ENCODE measurements around the gene DHX35. TPM values are rescaled to one million over a fixed set of nuclear protein-coding genes. Genes with fewer than 3 reads are reported as not detected.

Gene DHX35
- total and polyA plus RNA-seq, 5 donors, result 11.6 to 27.5 (median 21.2) TPM

DNA sequence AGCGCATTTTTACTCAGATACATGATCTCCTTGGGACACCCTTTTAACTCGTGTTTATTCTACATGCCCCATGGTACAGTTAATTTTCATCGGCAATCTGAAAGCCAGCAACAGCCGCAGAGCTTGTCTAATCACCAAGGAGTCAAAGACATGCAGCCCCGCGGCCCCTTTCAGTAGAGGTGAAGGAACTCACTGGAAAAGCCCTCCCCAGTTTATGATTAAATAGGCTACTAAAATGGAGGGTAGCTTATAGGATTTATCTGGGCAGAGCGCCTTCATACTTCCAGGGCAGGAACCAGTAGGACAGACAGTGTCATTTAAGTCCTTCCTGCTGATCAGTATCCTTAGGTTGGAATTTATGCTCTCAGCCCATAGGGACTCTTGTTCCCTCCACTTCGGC, 83.5 kb downstream of the DHX35 start:
- H3K27ac ChIP-seq (ENCODE audit: low read length), result no peak overlapping the region
- H3K27me3 ChIP-seq (ENCODE audit: control insufficient read depth, insufficient read depth), result no peaks in the 10 kb centered on the region
- 79% methylated on average over 8 of the region's 8 CpGs for WGBS
- H3K4me1 ChIP-seq (ENCODE audit: control insufficient read depth, insufficient read depth, low read length), result no peaks in the 10 kb centered on the region
- ATAC-seq, result no peak
- intact Hi-C loops (cut with DNase I), result loop anchor here in 3 of 4 donors (5.0 kb wide), 1 partner anchor 118 kb away; the partner anchor contains the start of gene FAM83D (in 3 of the 3)
- no peak for DNase-seq
- no peak overlapping the region for H3K4me3 ChIP-seq (ENCODE audit: low read length)
- no peaks in the 10 kb centered on the region for H3K9me3 ChIP-seq (ENCODE audit: control insufficient read depth, low read length)

DNA sequence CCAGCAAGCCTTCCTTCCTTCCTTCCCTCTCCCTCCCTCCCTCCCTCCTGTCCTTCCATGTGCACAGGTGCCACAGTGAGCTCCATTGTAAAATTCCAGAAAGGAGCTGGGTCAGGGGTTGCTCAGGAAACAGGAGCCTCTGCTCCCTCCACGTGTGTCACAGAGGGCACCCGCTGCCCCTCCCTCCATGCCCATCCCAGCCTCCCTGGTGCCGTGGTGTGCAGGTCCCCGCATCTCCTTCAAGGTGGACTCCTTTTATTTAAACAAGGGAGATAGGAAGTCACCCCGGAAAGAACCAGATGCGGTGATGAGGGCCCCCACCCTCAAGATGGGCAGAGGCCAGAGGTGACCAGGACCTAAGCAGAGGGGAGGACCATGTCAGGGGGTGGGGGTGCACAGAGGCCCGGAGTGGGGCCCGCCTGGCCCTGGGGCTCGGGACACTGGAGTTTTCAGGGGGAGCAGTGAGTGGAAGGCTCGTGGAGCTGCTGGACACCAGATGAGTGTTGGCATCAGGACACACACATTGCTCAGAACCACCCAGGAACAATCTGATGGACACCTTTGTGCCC, 85.4 kb downstream of the DHX35 start:
- DNase-seq (no peak), ATAC-seq (peak; percentile 3 to 18)
- H3K4me1 ChIP-seq (ENCODE audit: control insufficient read depth, insufficient read depth, low read length), result no peaks in the 10 kb centered on the region
- H3K27me3 ChIP-seq (ENCODE audit: control insufficient read depth, insufficient read depth), result no peaks in the 10 kb centered on the region
- no peak overlapping the region for H3K27ac ChIP-seq (ENCODE audit: low read length)
- WGBS, result 59% methylated on average over 10 of the region's 10 CpGs
- H3K9me3 ChIP-seq (ENCODE audit: control insufficient read depth, low read length), result no peaks in the 10 kb centered on the region
- H3K4me3 ChIP-seq (ENCODE audit: low read length), result no peak overlapping the region
- intact Hi-C loops (cut with DNase I), result loop anchor here in 3 of 4 donors (5.0 kb wide), 1 partner anchor 120 kb away; the partner anchor contains the start of gene FAM83D (in 3 of the 3)

DNA sequence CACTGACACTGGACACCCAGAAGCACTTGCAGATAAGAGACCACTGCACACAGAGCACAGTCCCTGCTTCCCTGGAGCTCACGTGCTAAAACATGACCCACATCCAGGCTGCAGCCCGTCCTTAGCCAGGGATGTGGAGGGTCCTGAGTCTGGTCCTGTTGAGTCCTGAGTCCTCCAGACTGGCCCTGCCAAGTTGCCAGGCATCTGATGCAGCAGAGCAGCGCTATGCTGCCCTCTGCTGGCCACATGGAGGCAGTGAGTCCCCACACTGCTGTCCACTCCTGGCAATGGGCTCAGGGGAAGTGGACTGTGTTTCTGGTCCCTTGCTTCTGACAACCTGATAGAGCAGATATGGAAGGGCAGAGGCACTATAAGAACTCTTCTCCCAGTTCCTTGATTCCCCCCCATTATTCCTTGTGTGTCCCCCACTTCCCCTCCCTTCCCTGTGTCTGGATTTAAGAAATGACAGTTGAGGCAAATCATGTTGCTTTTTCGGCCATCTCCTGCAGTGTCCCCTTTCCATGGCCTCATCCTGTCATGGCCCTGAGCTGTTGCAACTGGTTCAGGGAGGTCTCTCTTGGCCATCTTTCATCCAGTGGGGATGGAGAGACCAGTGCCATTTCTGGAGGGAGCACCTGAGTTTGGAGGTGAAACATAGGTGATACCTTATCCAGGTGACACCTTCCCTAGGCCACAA, 86.0 kb downstream of the DHX35 start:
- WGBS, result 21% methylated on average over 4 of the region's 4 CpGs
- intact Hi-C loops (cut with DNase I), result loop anchor here in 3 of 4 donors (5.0 kb wide), 1 partner anchor 121 kb away; the partner anchor contains the start of gene FAM83D (in 3 of the 3)
- DNase-seq (peak; percentile 81 to 93 (median 91)), ATAC-seq (peak; percentile 75 to 82)
- no peaks in the 10 kb centered on the region for H3K9me3 ChIP-seq (ENCODE audit: control insufficient read depth, low read length)
- no peak overlapping the region for H3K27ac ChIP-seq (ENCODE audit: low read length)
- H3K27me3 ChIP-seq (ENCODE audit: control insufficient read depth, insufficient read depth), result no peaks in the 10 kb centered on the region
- no peak overlapping the region for H3K4me3 ChIP-seq (ENCODE audit: low read length)
- no peaks in the 10 kb centered on the region for H3K4me1 ChIP-seq (ENCODE audit: control insufficient read depth, insufficient read depth, low read length)

DNA sequence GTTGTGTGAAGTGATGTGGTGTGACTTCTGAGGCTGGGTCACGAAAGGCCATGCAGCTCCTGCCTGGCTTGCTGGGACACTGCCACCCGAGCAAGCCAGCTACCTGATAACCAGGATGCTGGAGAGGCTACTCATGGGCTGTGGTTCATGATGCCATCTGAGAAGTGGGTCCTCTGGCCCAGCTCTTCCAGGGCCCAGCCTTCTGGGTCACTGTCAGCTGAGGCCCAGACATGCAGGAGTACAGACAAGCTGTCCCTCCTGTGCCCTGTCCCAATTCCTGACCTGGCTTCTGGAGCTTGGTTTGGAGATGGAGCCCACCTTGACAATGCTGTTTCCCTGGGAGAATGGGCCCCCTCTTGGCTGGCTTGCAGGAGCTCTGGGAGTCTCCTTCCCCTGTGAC, 87.0 kb downstream of the DHX35 start:
- H3K9me3 ChIP-seq (ENCODE audit: control insufficient read depth, low read length), result no peaks in the 10 kb centered on the region
- H3K27me3 ChIP-seq (ENCODE audit: control insufficient read depth, insufficient read depth), result no peaks in the 10 kb centered on the region
- no peak overlapping the region for H3K4me3 ChIP-seq (ENCODE audit: low read length)
- 85% methylated on average over 2 of the region's 2 CpGs for whole genome bisulfite sequencing
- intact Hi-C loops (cut with DNase I), result loop anchor here in 3 of 4 donors (5.0 kb wide), 1 partner anchor 122 kb away; the partner anchor contains the start of gene FAM83D (in 3 of the 3)
- no peak overlapping the region for H3K27ac ChIP-seq (ENCODE audit: low read length)
- ATAC-seq (no peak), DNase-seq (no peak)
- no peaks in the 10 kb centered on the region for H3K4me1 ChIP-seq (ENCODE audit: control insufficient read depth, insufficient read depth, low read length)

DNA sequence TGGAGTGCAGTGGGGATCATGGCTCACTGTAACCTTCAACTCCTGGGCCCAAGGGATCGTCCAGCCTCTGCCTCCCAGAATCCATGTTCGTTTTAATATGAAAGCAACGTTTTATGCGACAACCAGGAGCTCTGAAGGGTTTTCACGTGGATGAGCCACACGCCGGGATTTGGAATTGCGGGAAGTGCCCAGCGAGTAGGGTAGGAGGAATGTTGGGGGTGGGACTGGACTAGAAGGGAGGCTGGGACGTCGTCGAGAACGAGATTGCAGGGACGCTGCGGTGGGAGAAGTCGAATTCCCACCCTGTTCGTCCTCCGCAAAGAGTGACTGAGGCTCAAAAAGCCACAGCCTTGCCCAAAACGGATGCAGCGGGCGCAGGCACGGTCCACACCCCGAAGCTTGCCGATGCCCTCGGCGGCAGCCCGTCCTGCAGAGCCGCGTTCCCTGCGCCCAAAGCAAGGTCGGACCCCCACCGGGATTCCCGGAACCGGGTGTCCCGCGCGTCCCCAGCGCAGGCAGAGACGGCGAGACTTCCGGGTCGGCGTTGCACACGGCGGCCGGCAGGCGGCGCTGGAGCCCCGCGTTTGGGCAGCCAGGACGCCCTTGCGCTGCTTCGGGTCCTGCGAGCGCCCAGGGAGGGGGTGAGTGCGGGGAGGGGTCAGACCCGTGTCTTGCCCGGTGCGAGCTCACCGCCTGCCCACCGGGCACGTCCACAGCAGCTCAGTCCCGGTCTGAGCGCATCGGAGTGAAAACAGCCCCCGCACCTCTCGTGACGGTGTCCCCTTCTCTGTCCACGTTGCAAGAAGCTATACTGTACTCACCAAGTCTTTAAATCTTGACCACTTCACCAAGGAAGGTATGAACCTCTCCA, 87.8 kb downstream of the DHX35 start:
- H3K27ac ChIP-seq (ENCODE audit: low read length), result no peak overlapping the region

DNA sequence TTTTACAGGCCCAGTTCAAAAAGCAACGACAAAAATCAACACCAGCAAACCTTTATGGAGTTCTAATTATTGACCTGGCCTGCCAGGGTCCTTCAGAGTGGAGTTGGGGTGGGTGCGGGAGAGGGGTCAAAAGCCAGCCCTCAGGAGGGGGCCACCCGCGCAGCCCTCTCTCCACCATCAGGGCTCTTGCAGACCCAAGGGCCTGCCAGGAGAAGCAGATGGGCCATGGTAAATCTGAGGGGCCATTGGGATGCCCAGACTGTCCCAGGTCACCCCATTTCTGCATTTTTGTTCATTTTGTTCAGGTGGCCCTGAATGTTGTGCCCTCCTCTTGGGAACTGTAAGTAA, 88.4 kb downstream of the DHX35 start:
- Histone ChIP-seq H3K4me1 (ENCODE audit: control insufficient read depth, insufficient read depth, low read length) (no peaks in the 10 kb centered on the region), H3K9me3 (ENCODE audit: control insufficient read depth, low read length) (no peaks in the 10 kb centered on the region), H3K4me3 (ENCODE audit: low read length) (peak overlapping the region; percentile 53), H3K27me3 (ENCODE audit: control insufficient read depth, insufficient read depth) (no peaks in the 10 kb centered on the region), H3K27ac (ENCODE audit: low read length) (no peak overlapping the region)
- no peak for DNase-seq
- WGBS, result 62% methylated on average over 4 of the region's 4 CpGs
- intact Hi-C loops (cut with DNase I), result no loop called here
- no peak for ATAC-seq

More for the DNA sequence above, 87.8 kb downstream of the DHX35 start:
- WGBS, result under 1% methylated on average over 69 of the region's 69 CpGs
- Histone ChIP-seq H3K27me3 (ENCODE audit: control insufficient read depth, insufficient read depth) (no peaks in the 10 kb centered on the region), H3K4me1 (ENCODE audit: control insufficient read depth, insufficient read depth, low read length) (no peaks in the 10 kb centered on the region), H3K4me3 (ENCODE audit: low read length) (peak overlapping the region; percentile 53), H3K9me3 (ENCODE audit: control insufficient read depth, low read length) (no peaks in the 10 kb centered on the region)
- DNase-seq (peak; percentile 80 to 93 (median 92)), ATAC-seq (peak; percentile 83 to 89)
- intact Hi-C loops (cut with DNase I), result loop anchor here in 3 of 4 donors (5.0 kb wide), 1 partner anchor 123 kb away; the partner anchor contains the start of gene FAM83D (in 3 of the 3)

DNA sequence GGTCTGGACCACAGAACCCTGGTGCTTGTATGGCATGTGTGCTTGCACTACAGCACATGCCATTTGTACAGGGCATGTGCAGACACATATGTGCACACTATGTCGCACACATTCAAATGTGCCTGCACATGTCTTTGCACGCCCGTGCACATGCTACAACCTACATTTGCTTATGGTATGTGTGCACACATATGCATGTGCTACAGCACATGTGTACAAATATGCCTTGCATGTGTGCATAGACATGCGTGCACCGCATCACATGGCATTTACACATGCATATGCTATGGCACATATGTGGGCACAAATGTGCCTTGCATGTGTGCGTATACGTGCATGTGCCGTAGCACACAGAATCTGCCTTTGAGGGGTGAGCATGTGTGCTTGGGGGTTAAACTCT, 90.5 kb downstream of the DHX35 start:
- ATAC-seq (no peak), DNase-seq (no peak)
- H3K4me3 ChIP-seq (ENCODE audit: low read length), result no peak overlapping the region
- H3K9me3 ChIP-seq (ENCODE audit: control insufficient read depth, low read length), result no peaks in the 10 kb centered on the region
- intact Hi-C loops (cut with DNase I), result no loop called here
- WGBS, result 93% methylated on average over 8 of the region's 8 CpGs
- no peaks in the 10 kb centered on the region for H3K4me1 ChIP-seq (ENCODE audit: control insufficient read depth, insufficient read depth, low read length)
- no peaks in the 10 kb centered on the region for H3K27me3 ChIP-seq (ENCODE audit: control insufficient read depth, insufficient read depth)
- H3K27ac ChIP-seq (ENCODE audit: low read length), result no peak overlapping the region

DNA sequence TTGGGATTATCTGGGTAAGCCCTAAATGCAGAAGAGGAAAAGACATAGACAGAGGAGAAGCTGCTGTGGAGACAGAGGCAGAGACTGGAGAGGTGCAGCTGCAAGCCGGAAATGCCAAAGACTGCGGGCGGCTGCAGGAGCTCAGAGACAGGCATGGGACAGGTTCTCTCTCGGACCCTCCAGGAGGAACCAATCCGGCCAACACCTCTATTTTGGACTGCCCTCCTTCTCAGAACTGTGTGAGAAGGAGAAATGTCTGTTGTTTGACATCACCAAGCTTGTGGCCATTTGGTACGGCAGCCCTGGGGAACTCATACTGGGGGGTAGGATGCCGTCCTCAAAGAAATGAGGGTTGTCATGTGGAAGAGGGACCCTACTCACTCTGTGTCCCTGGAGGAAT, 95.0 kb downstream of the DHX35 start:
- intact Hi-C loops (cut with DNase I), result no loop called here
- Histone ChIP-seq H3K4me3 (ENCODE audit: low read length) (no peak overlapping the region), H3K9me3 (ENCODE audit: control insufficient read depth, low read length) (no peaks in the 10 kb centered on the region), H3K27me3 (ENCODE audit: control insufficient read depth, insufficient read depth) (no peaks in the 10 kb centered on the region), H3K4me1 (ENCODE audit: control insufficient read depth, insufficient read depth, low read length) (no peaks in the 10 kb centered on the region), H3K27ac (ENCODE audit: low read length) (no peak overlapping the region)
- WGBS, result 74% methylated on average over 7 of the region's 7 CpGs
- DNase-seq (no peak), ATAC-seq (no peak)

DNA sequence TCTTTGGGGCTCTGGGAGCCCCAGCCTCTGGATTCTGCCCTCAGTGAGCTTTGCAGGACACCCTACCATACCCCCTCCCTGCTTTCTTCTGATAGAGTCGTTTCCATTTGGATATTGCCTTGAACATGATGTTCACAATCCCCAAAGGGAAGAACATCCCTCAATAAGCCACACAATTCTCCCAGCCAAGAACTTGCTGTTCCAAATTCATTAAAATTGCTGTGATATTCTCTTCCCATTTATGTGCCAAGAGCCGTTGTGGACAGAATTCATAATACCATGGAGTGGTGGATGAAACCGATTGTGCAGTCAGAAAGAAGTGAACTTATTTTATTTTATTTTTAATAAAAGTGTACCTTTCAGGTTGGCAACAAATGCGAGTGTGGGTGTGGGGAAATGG, 95.8 kb downstream of the DHX35 start:
- intact Hi-C loops (cut with DNase I), result no loop called here
- no peaks in the 10 kb centered on the region for H3K4me1 ChIP-seq (ENCODE audit: control insufficient read depth, insufficient read depth, low read length)
- no peaks in the 10 kb centered on the region for H3K27me3 ChIP-seq (ENCODE audit: control insufficient read depth, insufficient read depth)
- 73% methylated on average over 4 of the region's 4 CpGs for WGBS
- DNase-seq, result no peak
- ATAC-seq, result no peak
- no peaks in the 10 kb centered on the region for H3K9me3 ChIP-seq (ENCODE audit: control insufficient read depth, low read length)
- no peak overlapping the region for H3K4me3 ChIP-seq (ENCODE audit: low read length)
- H3K27ac ChIP-seq (ENCODE audit: low read length), result no peak overlapping the region

DNA sequence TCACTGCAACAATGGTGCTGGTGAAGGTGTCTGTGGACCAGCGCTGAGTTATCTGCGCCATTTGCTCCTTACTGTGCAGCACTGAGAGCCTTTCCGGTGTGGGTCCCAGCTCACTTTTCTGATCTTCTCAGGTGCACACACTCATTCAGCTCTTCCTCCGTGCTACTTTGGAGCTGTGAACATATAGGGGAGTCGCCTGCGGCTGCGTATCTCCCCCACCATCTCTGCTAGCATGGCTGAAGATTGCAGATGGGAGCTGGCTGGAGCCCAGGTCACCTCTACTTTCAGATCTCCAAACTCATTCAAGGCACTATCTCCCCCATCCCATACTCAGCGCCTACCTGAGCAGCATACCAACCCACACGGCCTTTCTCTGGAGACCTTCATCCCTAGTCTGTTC, 96.9 kb downstream of the DHX35 start:
- no peaks in the 10 kb centered on the region for H3K27me3 ChIP-seq (ENCODE audit: control insufficient read depth, insufficient read depth)
- no peak for ATAC-seq

More for the DNA sequence above, 96.9 kb downstream of the DHX35 start:
- DNase-seq, result no peak
- Histone ChIP-seq H3K4me1 (ENCODE audit: control insufficient read depth, insufficient read depth, low read length) (no peaks in the 10 kb centered on the region), H3K9me3 (ENCODE audit: control insufficient read depth, low read length) (no peaks in the 10 kb centered on the region), H3K4me3 (ENCODE audit: low read length) (no peak overlapping the region), H3K27ac (ENCODE audit: low read length) (no peak overlapping the region)
- 91% methylated on average over 9 of the region's 9 CpGs for WGBS
- intact Hi-C loops (cut with DNase I), result no loop called here

All from right cardiac atrium (tissue), 5 donors.